Body of pancreas (tissue), 4 donors: ENCODE data around the gene CLCF1.

ENCODE experiments used
- CTCF ChIP-seq, 7 experiments: fragments of 450-650 bp in 4 of 7; fragments of 200-600 bp in 3 of 7; sonication (generic) in 3 of 7; IDR thresholded peaks; one replicate each; pipeline ENCODE4 v1.5.1; 2016 to 2019; ENCODE audit warnings: antibody characterized with exemption in 7 of 7
- POLR2A ChIP-seq, 3 donors: fragments of 450-650 bp; IDR thresholded peaks; one replicate each; pipeline ENCODE4 v1.6.1; 2016; ENCODE audit warnings: antibody characterized with exemption in 3 of 3, mild to moderate bottlenecking in 2 of 3

GRCh38 chr11:67320691-67321090 is 52.7 kb downstream of the CLCF1 start:
- TF ChIP-seq CTCF (IDR thresholded peaks at IDR 0.05) (no peak), POLR2A (IDR thresholded peaks at IDR 0.05) (no peak)
